K562 (cell line): ENCODE measurements around the gene MVB12B. TPM values are rescaled to one million over a fixed set of nuclear protein-coding genes. Genes with fewer than 3 reads are reported as not detected.
A peak's percentile ranks its signal among the peaks of the same experiment; 100 is the strongest.

Experiments
- ATAC-seq: fragments of 200-7000 bp; cut with Tn5 transposase; 3 replicates; pipeline ENCODE4 v1.9.1; 2020; ENCODE audit warnings: moderate library complexity
- BruUV-seq: library from RNA; stranded (reverse); fragments of 400-500 nt; replicated peaks from 2 replicates; lab custom pipeline; 2021; lab: Mats Ljungman, UMichigan
- CTCF ChIA-PET: fragments of 300-600 bp; formaldehyde crosslinking; extraction: SDS; loops from one replicate; lab custom pipeline; 2021; ENCODE audit warnings: low intra/inter-chr PET ratio; lab: Yijun Ruan, JAX
- POLR2A ChIA-PET: fragments of 300-600, 350-650 bp; sonication (Branson Sonifier 250); formaldehyde crosslinking; extraction: SDS; loops from one replicate; lab custom pipeline; 2021; ENCODE audit warnings: antibody characterized with exemption, inconsistent platforms; lab: Yijun Ruan, JAX
- DNase-seq, 4 experiments: peaks; one replicate each; pipeline versions ENCODE4 v3.0.0 to v3.0.0-alpha.2; 2011 to 2018; ENCODE audit warnings: low spot score in 3 of 4, mixed read lengths in 3 of 4; ENCODE audit errors: extremely low read depth in 1 of 4
- FAIRE-seq: peaks from 2 replicates; lab custom pipeline; 2011; peaks lifted over from hg19 to GRCh38; lab: Jason Lieb, UNC
- H2AFZ ChIP-seq: 2 replicates; pipeline ENCODE4 v1.6.0; 2011; ENCODE audit warnings: low read depth, low read length, control low read depth, inconsistent platforms
- H3K27ac ChIP-seq: fragments of 200-600 bp; 3 replicates; pipeline ENCODE4 v1.8.0; 2011; ENCODE audit warnings: low read depth, mild to moderate bottlenecking, control low read depth, inconsistent platforms, low read length, moderate library complexity, mixed read lengths; ENCODE audit errors: extremely low read depth
- H3K27me3 ChIP-seq, 2 experiments: fragments of 300-600 bp in 1 of 2; 2 replicates in 1 of 2; 3 replicates in 1 of 2; pipeline versions ENCODE4 v1.6.0 to v1.8.0; 2011; ENCODE audit warnings: inconsistent platforms in 2 of 2, low read length in 2 of 2, mild to moderate bottlenecking in 1 of 2, mixed read lengths in 1 of 2, moderate library complexity in 1 of 2; ENCODE audit not compliant: control insufficient read depth in 2 of 2, insufficient read depth in 2 of 2
- H3K36me3 ChIP-seq: fragments of 300-600 bp; 3 replicates; pipeline ENCODE4 v1.8.0; 2011; ENCODE audit warnings: mild to moderate bottlenecking, low read length, inconsistent platforms; ENCODE audit not compliant: control insufficient read depth, insufficient read depth
- H3K4me1 ChIP-seq, 2 experiments: fragments of 200-600 bp in 1 of 2; replicated peaks in 1 of 2; 2 replicates in 1 of 2; 3 replicates in 1 of 2; pipeline versions ENCODE4 v1.5.1 to v1.8.0; 2011; ENCODE audit warnings: inconsistent platforms in 2 of 2, low read length in 2 of 2, mild to moderate bottlenecking in 1 of 2, mixed read lengths in 1 of 2, moderate library complexity in 1 of 2; ENCODE audit not compliant: control insufficient read depth in 2 of 2, insufficient read depth in 2 of 2
- H3K4me2 ChIP-seq: 2 replicates; pipeline ENCODE4 v1.6.1; 2011; ENCODE audit warnings: low read length, control low read depth, inconsistent platforms, mixed read lengths; ENCODE audit not compliant: insufficient read depth
- H3K4me3 ChIP-seq: fragments of 200-600 bp; sonication (generic), shearing (Covaris generic); 2 replicates; pipeline ENCODE4 v1.5.1; 2016; ENCODE audit warnings: control low read depth, inconsistent platforms
- H3K79me2 ChIP-seq: fragments of 200-600 bp; 3 replicates; pipeline ENCODE4 v1.8.0; 2011; ENCODE audit warnings: low read length, inconsistent platforms; ENCODE audit not compliant: control insufficient read depth, insufficient read depth
- H3K9ac ChIP-seq, 2 experiments: 2 replicates each; pipeline versions ENCODE4 v1.6.0 to v1.6.1; 2011; ENCODE audit warnings: low read depth in 2 of 2, low read length in 2 of 2, control low read depth in 1 of 2, inconsistent platforms in 1 of 2, mild to moderate bottlenecking in 1 of 2, mixed read lengths in 1 of 2; ENCODE audit not compliant: insufficient read depth in 1 of 2
- H3K9me1 ChIP-seq: one replicate; pipeline ENCODE4 v1.6.0; 2011; ENCODE audit warnings: inconsistent platforms, mild to moderate bottlenecking, low read length, moderate library complexity; ENCODE audit not compliant: control insufficient read depth, insufficient read depth
- H3K9me3 ChIP-seq: replicated peaks from 2 replicates; pipeline ENCODE4 v1.5.1; 2011; ENCODE audit warnings: low read depth, low read length, inconsistent platforms; ENCODE audit not compliant: control insufficient read depth, insufficient read depth
- H4K20me1 ChIP-seq: replicated peaks from 2 replicates; pipeline ENCODE4 v1.6.1; 2011; ENCODE audit warnings: low read length, inconsistent platforms, mixed read lengths; ENCODE audit not compliant: control insufficient read depth, insufficient read depth
- CBX2 ChIP-seq: fragments of 200-600 bp; sonication (generic); IDR thresholded peaks from one replicate; pipeline ENCODE4 v1.6.1; 2012; ENCODE audit warnings: mild to moderate bottlenecking, low read length, inconsistent platforms; ENCODE audit not compliant: insufficient read depth, poor library complexity, severe bottlenecking
- ZBED1 ChIP-seq: IDR thresholded peaks from 2 replicates; pipeline ENCODE4 v1.6.1; 2014
- ZNF407 ChIP-seq: fragments of 450-650 bp; IDR thresholded peaks from 2 replicates; pipeline ENCODE4 v1.6.1; 2016; ENCODE audit warnings: low read depth
- WGBS: fragments of 100-300 bp; shearing (Covaris generic); methylation state at CpG from one replicate; pipeline ENCODE4 v1.1.6; 2016; ENCODE audit warnings: low coverage, mixed read lengths; ENCODE audit not compliant: insufficient coverage; ENCODE audit errors: missing lambda C conversion rate; 5-methylcytosine and 5-hydroxymethylcytosine counted together
- in situ Hi-C: fragments of 300-500 bp; cut with MboI; formaldehyde crosslinking; loops from 4 replicates; pipeline ENCODE4 v1.15.0; 2018; ENCODE audit warnings: inconsistent platforms, mixed read lengths
- intact Hi-C: fragments of 100-400 bp; cut with micrococcal nuclease; formaldehyde crosslinking; loops from 2 replicates; pipeline ENCODE4 v1.14.2; 2022
- polyA plus RNA-seq, 8 experiments: library from polyadenylated mRNA; depleted of rRNA in 4 of 8; stranded (reverse) in 5 of 8; unstranded in 3 of 8; fragments of >200 nt; fragmentation: Nextera tagmentation in 2 of 8; fragmentation: Illumina TruSeq in 1 of 8; extraction: Ambion mirVana in 2 of 8; extraction: Trizol in 1 of 8; gene quantifications; 2 replicates each; pipeline versions ENCODE4 v1.2.1 to v1.2.3, GENCODE V29; 2011 to 2014; ENCODE audit warnings: inconsistent platforms in 1 of 8, missing spikeins in 1 of 8
- total RNA-seq, 7 experiments: library from RNA; depleted of rRNA in 6 of 7; stranded (reverse); fragments of >200 nt in 6 of 7; fragmentation: Illumina TruSeq in 2 of 7; extraction: Trizol in 2 of 7; gene quantifications; 2 replicates each; pipeline versions ENCODE4 v1.2.1 to v1.2.3, GENCODE V29; 2011 to 2021; ENCODE audit warnings: low replicate concordance in 1 of 7

Gene MVB12B
- total and polyA plus RNA-seq, 9 of the 15 experiments (the other 6 are each of a cell fraction or from before 2014, with no cell fraction given), result not detected

- POLR2A ChIA-PET, result no interaction called here
Measured at GRCh38 chr9:126528915-126529314, 202.3 kb downstream of the MVB12B start.

More at GRCh38 chr9:126528915-126529314, 202.3 kb downstream of the MVB12B start:
- 4% methylated on average over 10 of the region's 10 CpGs for WGBS
- no peaks in the 10 kb centered on the region for H3K9me3 ChIP-seq
- no peak for ATAC-seq
- no peak for FAIRE-seq
- no peak overlapping the region for H3K9ac ChIP-seq
- no peaks in the 10 kb centered on the region for H3K79me2 ChIP-seq
- in situ Hi-C loops (no loop called here), intact Hi-C loops (no loop called here)
- H4K20me1 ChIP-seq, result peaks cover 5% of the 10 kb centered on the region; the same call in 1 of the 2 replicates
- DNase-seq, result no peak
- no peak for TF ChIP-seq ZBED1
- peak; percentile 55 for TF ChIP-seq CBX2
- no peak for TF ChIP-seq ZNF407
- TF ChIP-seq, all 486 proteins: peak for 1
- Histone ChIP-seq H3K4me1 (no peaks in the 10 kb centered on the region), H3K9me1 (no peaks in the 10 kb centered on the region), H3K4me2 (no peak overlapping the region), H2AFZ (no peak overlapping the region), H3K36me3 (no peaks in the 10 kb centered on the region), H3K4me3 (no peak overlapping the region), H3K27ac (no peak overlapping the region), H3K27me3 (peaks cover 51 to 89% of the 10 kb centered on the region in 2 experiments)
- CTCF ChIA-PET, result no interaction called here
- no TSS peak for BruUV-seq
